Measurements from ENCODE around the gene MED25.

Gene MED25

GRCh38 chr19:49869009-49869483, 51.0 kb downstream of the MED25 start:
- Histone ChIP-seq H3K4me3 (ENCODE audit: low read depth, low read length) (peak overlapping the region; percentile 59), H3K27ac (ENCODE audit: low read depth, low read length) (no peak overlapping the region), H3K9me3 (ENCODE audit: control insufficient read depth, insufficient read depth, low read depth, low read length) (no peaks in the 10 kb centered on the region), H3K36me3 (ENCODE audit: control insufficient read depth, insufficient read depth, low read length) (peaks cover 11% of the 10 kb centered on the region), H3K4me1 (ENCODE audit: control insufficient read depth, insufficient read depth, low read length) (peaks cover 21% of the 10 kb centered on the region), H3K9ac (ENCODE audit: low read length) (no peak overlapping the region), H3K27me3 (ENCODE audit: control insufficient read depth, insufficient read depth, low read length) (no peaks in the 10 kb centered on the region)

- Histone ChIP-seq H3K9me3 (ENCODE audit: control insufficient read depth, insufficient read depth, low read depth, low read length) (no peaks in the 10 kb centered on the region), H3K27me3 (ENCODE audit: control insufficient read depth, insufficient read depth, low read length) (no peaks in the 10 kb centered on the region), H3K9ac (ENCODE audit: low read length) (peak overlapping the region; percentile 68), H3K4me3 (ENCODE audit: low read depth, low read length) (peak overlapping the region; percentile 63), H3K36me3 (ENCODE audit: control insufficient read depth, insufficient read depth, low read length) (peaks cover 5% of the 10 kb centered on the region), H3K4me1 (ENCODE audit: control insufficient read depth, insufficient read depth, low read length) (peaks cover 21% of the 10 kb centered on the region), H3K27ac (ENCODE audit: low read depth, low read length) (peak overlapping the region; percentile 44; the same call in 1 of the 2 replicates)
Measured at GRCh38 chr19:49869484-49870308, 51.6 kb downstream of the MED25 start.

DNA sequence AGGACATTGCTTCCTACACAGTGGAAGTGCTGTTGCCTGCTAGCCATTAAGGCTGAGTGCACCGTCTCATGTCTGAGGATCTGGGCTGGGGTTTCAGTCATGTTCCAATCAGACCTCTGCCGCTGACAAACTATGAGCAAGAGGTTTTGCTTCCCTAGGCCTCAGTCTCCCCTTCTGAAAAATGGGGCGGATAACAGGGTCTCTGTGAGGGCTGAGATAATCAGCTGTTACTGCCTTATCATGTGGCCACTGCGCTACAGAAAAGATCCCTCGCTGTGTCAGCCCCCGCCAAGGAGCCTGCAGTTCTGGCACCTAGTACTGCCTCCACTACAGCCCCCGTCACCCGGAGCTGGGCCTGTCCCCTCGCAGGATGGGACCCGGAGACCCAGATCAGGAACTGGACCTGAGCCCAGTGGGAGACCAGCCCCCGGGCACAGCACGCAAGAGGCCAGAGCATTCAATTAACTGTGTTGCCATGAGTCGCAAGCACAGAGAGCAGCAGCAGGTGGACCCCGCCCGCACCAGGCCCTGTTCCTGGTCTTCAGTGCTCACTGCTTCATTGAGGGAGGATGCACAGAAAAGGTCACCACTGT, 52.3 kb downstream of the MED25 start:
- no peaks in the 10 kb centered on the region for H3K9me3 ChIP-seq (ENCODE audit: control insufficient read depth, insufficient read depth, low read depth, low read length)
- peak overlapping the region; percentile 63 for H3K4me3 ChIP-seq (ENCODE audit: low read depth, low read length)
- H3K36me3 ChIP-seq (ENCODE audit: control insufficient read depth, insufficient read depth, low read length), result no peaks in the 10 kb centered on the region
- peaks cover 22% of the 10 kb centered on the region for H3K4me1 ChIP-seq (ENCODE audit: control insufficient read depth, insufficient read depth, low read length)
- H3K27me3 ChIP-seq (ENCODE audit: control insufficient read depth, insufficient read depth, low read length), result no peaks in the 10 kb centered on the region
- 0 out of 2 replicates have a peak overlapping the region, but pooled peaks have one; percentile 44 for H3K27ac ChIP-seq (ENCODE audit: low read depth, low read length)
- H3K9ac ChIP-seq (ENCODE audit: low read length), result peak overlapping the region; percentile 68

DNA sequence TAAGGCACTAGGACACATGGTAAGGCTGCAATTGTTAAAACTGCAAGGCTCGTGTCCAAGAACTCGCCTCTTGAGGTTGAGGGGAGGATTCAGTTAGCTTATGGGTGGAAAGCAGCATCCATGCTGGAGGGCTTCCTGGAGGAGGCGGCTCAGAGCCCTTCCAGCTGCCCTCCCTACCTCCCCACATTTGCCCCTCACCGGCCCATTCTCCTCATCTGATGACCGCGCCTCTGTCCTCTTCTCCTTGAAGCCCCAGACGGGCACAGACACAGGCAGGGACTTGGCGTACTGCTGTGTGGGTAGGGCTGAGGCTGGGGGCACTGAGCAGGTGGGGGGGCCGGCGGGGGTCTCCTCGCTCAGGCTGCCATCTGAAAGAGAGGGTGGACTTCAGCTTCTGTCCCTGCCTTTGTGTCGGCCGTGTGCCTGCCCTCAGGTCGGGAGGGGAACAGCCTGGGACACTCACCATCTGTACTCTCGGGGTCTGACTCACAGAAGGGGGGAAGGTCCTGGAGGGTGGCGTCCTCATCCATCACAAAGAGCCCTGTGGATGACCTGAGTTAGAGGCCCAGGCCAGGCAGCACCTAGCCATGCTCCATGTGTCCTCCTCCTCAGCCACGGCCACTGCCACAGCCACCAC, 53.4 kb downstream of the MED25 start:
- no peaks in the 10 kb centered on the region for H3K9me3 ChIP-seq (ENCODE audit: control insufficient read depth, insufficient read depth, low read depth, low read length)
- H3K9ac ChIP-seq (ENCODE audit: low read length), result no peak overlapping the region
- H3K4me3 ChIP-seq (ENCODE audit: low read depth, low read length), result no peak overlapping the region
- H3K27me3 ChIP-seq (ENCODE audit: control insufficient read depth, insufficient read depth, low read length), result no peaks in the 10 kb centered on the region
- H3K27ac ChIP-seq (ENCODE audit: low read depth, low read length), result no peak overlapping the region
- no peaks in the 10 kb centered on the region for H3K36me3 ChIP-seq (ENCODE audit: control insufficient read depth, insufficient read depth, low read length)
- peaks cover 14% of the 10 kb centered on the region for H3K4me1 ChIP-seq (ENCODE audit: control insufficient read depth, insufficient read depth, low read length)

- no peaks in the 10 kb centered on the region for H3K27me3 ChIP-seq (ENCODE audit: control insufficient read depth, insufficient read depth, low read length)
- H3K36me3 ChIP-seq (ENCODE audit: control insufficient read depth, insufficient read depth, low read length), result no peaks in the 10 kb centered on the region
- H3K4me1 ChIP-seq (ENCODE audit: control insufficient read depth, insufficient read depth, low read length), result peaks cover 13% of the 10 kb centered on the region
- H3K27ac ChIP-seq (ENCODE audit: low read depth, low read length), result no peak overlapping the region
- no peaks in the 10 kb centered on the region for H3K9me3 ChIP-seq (ENCODE audit: control insufficient read depth, insufficient read depth, low read depth, low read length)
- no peak overlapping the region for H3K4me3 ChIP-seq (ENCODE audit: low read depth, low read length)
- no peak overlapping the region for H3K9ac ChIP-seq (ENCODE audit: low read length)
Measured at GRCh38 chr19:49872245-49873128, 54.4 kb downstream of the MED25 start.

- Histone ChIP-seq H3K4me3 (ENCODE audit: low read depth, low read length) (no peak overlapping the region), H3K36me3 (ENCODE audit: control insufficient read depth, insufficient read depth, low read length) (no peaks in the 10 kb centered on the region), H3K9me3 (ENCODE audit: control insufficient read depth, insufficient read depth, low read depth, low read length) (no peaks in the 10 kb centered on the region), H3K9ac (ENCODE audit: low read length) (no peak overlapping the region), H3K27me3 (ENCODE audit: control insufficient read depth, insufficient read depth, low read length) (no peaks in the 10 kb centered on the region), H3K27ac (ENCODE audit: low read depth, low read length) (no peak overlapping the region), H3K4me1 (ENCODE audit: control insufficient read depth, insufficient read depth, low read length) (peaks cover 13% of the 10 kb centered on the region)
Measured at GRCh38 chr19:49873129-49873521, 55.0 kb downstream of the MED25 start.

GRCh38 chr19:49873834-49874233, 55.7 kb downstream of the MED25 start:
- Histone ChIP-seq H3K4me3 (ENCODE audit: low read depth, low read length) (no peak overlapping the region), H3K27me3 (ENCODE audit: control insufficient read depth, insufficient read depth, low read length) (no peaks in the 10 kb centered on the region), H3K27ac (ENCODE audit: low read depth, low read length) (no peak overlapping the region), H3K9ac (ENCODE audit: low read length) (no peak overlapping the region), H3K36me3 (ENCODE audit: control insufficient read depth, insufficient read depth, low read length) (0 out of 2 replicates have a peak, but pooled peaks cover 3% of the 10 kb centered on the region), H3K4me1 (ENCODE audit: control insufficient read depth, insufficient read depth, low read length) (peaks cover 18% of the 10 kb centered on the region), H3K9me3 (ENCODE audit: control insufficient read depth, insufficient read depth, low read depth, low read length) (no peaks in the 10 kb centered on the region)

DNA sequence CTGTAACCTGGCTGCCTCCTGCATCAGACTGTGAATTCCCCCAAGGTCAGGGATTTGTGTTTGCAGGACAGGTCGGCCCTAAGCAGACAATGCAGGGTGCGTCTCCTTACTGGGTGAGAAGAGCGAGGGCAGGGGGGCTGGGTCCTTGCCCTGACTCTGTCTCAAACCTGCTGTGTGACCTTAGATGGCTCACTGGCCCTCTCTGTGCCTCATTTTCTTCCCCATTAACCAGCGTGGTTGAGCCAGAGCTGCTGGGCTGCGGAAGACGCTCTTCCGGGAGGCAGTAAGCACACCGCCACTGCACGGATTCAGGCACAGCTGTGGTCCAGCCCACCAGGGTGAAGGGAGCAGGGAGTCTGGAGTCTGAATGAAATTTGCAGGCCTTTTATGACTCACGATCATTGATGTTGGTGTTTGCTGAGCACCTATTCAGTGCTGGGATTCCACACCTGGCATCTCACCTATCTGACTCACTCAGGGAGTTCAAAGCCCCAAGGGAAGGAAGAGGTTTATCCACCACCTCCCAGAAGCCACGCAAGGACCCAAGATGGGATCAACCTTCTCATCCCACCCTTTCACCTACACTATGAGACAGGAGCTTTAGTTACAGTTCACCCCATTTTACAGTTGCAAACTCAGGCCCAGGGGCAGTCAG, 56.5 kb downstream of the MED25 start:
- H3K4me3 ChIP-seq (ENCODE audit: low read depth, low read length), result no peak overlapping the region
- peaks cover 11% of the 10 kb centered on the region for H3K36me3 ChIP-seq (ENCODE audit: control insufficient read depth, insufficient read depth, low read length)
- H3K9ac ChIP-seq (ENCODE audit: low read length), result no peak overlapping the region
- no peaks in the 10 kb centered on the region for H3K9me3 ChIP-seq (ENCODE audit: control insufficient read depth, insufficient read depth, low read depth, low read length)
- H3K4me1 ChIP-seq (ENCODE audit: control insufficient read depth, insufficient read depth, low read length), result peaks cover 21% of the 10 kb centered on the region
- no peaks in the 10 kb centered on the region for H3K27me3 ChIP-seq (ENCODE audit: control insufficient read depth, insufficient read depth, low read length)
- H3K27ac ChIP-seq (ENCODE audit: low read depth, low read length), result no peak overlapping the region

GRCh38 chr19:49875177-49875576, 57.1 kb downstream of the MED25 start:
- Histone ChIP-seq H3K9ac (ENCODE audit: low read length) (peak overlapping the region; percentile 91), H3K27ac (ENCODE audit: low read depth, low read length) (peak overlapping the region; percentile 89; the same call in 1 of the 2 replicates), H3K4me1 (ENCODE audit: control insufficient read depth, insufficient read depth, low read length) (peaks cover 17% of the 10 kb centered on the region), H3K4me3 (ENCODE audit: low read depth, low read length) (peak overlapping the region; percentile 76), H3K36me3 (ENCODE audit: control insufficient read depth, insufficient read depth, low read length) (peaks cover 14% of the 10 kb centered on the region), H3K27me3 (ENCODE audit: control insufficient read depth, insufficient read depth, low read length) (no peaks in the 10 kb centered on the region), H3K9me3 (ENCODE audit: control insufficient read depth, insufficient read depth, low read depth, low read length) (no peaks in the 10 kb centered on the region)

DNA sequence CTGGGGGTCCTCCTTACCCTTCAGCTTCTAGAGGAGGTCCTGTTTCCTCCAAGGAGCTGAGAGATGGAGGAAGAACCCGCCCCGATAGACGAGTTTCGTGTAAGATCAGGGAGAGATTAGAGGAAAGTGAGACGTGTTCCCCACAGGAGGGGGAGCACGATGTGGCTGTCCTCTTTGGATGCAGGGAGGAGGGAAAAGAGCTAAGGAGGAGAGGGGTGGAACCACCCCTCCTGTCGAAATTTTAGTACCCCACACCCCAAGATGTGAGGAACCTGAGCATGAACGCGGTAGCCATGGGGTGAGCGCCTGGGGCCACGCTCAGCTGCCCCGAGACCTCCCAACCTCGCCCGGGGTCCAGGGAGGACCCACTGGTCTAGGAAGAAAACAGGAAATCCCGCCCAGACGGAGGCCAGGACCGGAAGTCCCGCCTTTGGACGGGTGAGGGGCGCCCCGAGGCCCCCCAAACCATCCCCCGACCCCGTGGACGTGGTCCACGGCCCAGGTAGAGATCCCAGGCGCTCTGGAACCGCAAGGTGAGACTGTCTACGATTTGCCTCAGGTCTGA, 57.9 kb downstream of the MED25 start:
- H3K36me3 ChIP-seq (ENCODE audit: control insufficient read depth, insufficient read depth, low read length), result peaks cover 21% of the 10 kb centered on the region
- H3K9me3 ChIP-seq (ENCODE audit: control insufficient read depth, insufficient read depth, low read depth, low read length), result no peaks in the 10 kb centered on the region
- no peaks in the 10 kb centered on the region for H3K27me3 ChIP-seq (ENCODE audit: control insufficient read depth, insufficient read depth, low read length)
- peaks cover 12% of the 10 kb centered on the region; the same call in 1 of the 2 replicates for H3K4me1 ChIP-seq (ENCODE audit: control insufficient read depth, insufficient read depth, low read length)
- peak overlapping the region; percentile 89 for H3K27ac ChIP-seq (ENCODE audit: low read depth, low read length)
- peak overlapping the region; percentile 76 for H3K4me3 ChIP-seq (ENCODE audit: low read depth, low read length)
- H3K9ac ChIP-seq (ENCODE audit: low read length), result peak overlapping the region; percentile 91
